MM.1S (cell line): ENCODE results near the gene ZNF732.

Source experiments
- DNase-seq: peaks from one replicate; pipeline ENCODE4 v3.0.0-alpha.2; 2015
- H2AFZ ChIP-seq: fragments of 300-600 bp; sonication (generic); 2 replicates; pipeline ENCODE4 v1.6.0; 2016; ENCODE audit warnings: antibody characterized with exemption, low read length
- H3F3A ChIP-seq: fragments of 300-600 bp; sonication (generic); 2 replicates; pipeline ENCODE4 v1.6.1; 2016; ENCODE audit warnings: mild to moderate bottlenecking, antibody characterized with exemption, low read length, moderate library complexity, mixed read lengths; ENCODE audit not compliant: insufficient read depth
- H3K27ac ChIP-seq: fragments of 300-600 bp; sonication (generic); 2 replicates; pipeline ENCODE4 v1.5.1; 2016; ENCODE audit warnings: mild to moderate bottlenecking, low read length
- H3K27me3 ChIP-seq: fragments of 300-600 bp; sonication (generic); replicated peaks from 2 replicates; pipeline ENCODE4 v1.6.0; 2016; ENCODE audit warnings: low read length; ENCODE audit not compliant: insufficient read depth
- H3K36me3 ChIP-seq: fragments of 300-600 bp; sonication (generic); replicated peaks from 2 replicates; pipeline ENCODE4 v1.6.1; 2016; ENCODE audit warnings: mild to moderate bottlenecking, low read length, mixed read lengths; ENCODE audit not compliant: insufficient read depth
- H3K4me1 ChIP-seq: fragments of 300-600 bp; sonication (generic); 2 replicates; pipeline ENCODE4 v1.6.1; 2016; ENCODE audit warnings: low read length, mixed read lengths
- H3K4me2 ChIP-seq: fragments of 300-600 bp; sonication (generic); 2 replicates; pipeline ENCODE4 v1.6.0; 2016; ENCODE audit warnings: low read depth, low read length
- H3K4me3 ChIP-seq: fragments of 300-600 bp; sonication (generic); 2 replicates; pipeline ENCODE4 v1.5.1; 2016; ENCODE audit warnings: low read length, mixed read lengths
- H3K79me2 ChIP-seq: fragments of 300-600 bp; sonication (generic); 2 replicates; pipeline ENCODE4 v1.6.1; 2016; ENCODE audit warnings: mixed run types, low read length, mixed read lengths
- H3K9ac ChIP-seq: fragments of 300-600 bp; sonication (generic); 2 replicates; pipeline ENCODE4 v1.6.1; 2016; ENCODE audit warnings: low read length, mixed read lengths
- H3K9me2 ChIP-seq: fragments of 300-600 bp; sonication (generic); replicated peaks from 2 replicates; pipeline ENCODE4 v1.6.1; 2016; ENCODE audit warnings: mild to moderate bottlenecking, low read length, mixed read lengths; ENCODE audit not compliant: insufficient read depth
- H3K9me3 ChIP-seq: fragments of 300-600 bp; sonication (generic); replicated peaks from 2 replicates; pipeline ENCODE4 v1.6.1; 2016; ENCODE audit warnings: mild to moderate bottlenecking, low read length, mixed read lengths; ENCODE audit not compliant: insufficient read depth
- H4K20me1 ChIP-seq: fragments of 300-600 bp; sonication (generic); 2 replicates; pipeline ENCODE4 v1.6.1; 2016; ENCODE audit warnings: mild to moderate bottlenecking, low read length, moderate library complexity, mixed read lengths; ENCODE audit not compliant: insufficient read depth
- EZH2 ChIP-seq: fragments of 300-600 bp; sonication (generic); optimal IDR thresholded peaks from 2 replicates; pipeline ENCODE3; 2017; ENCODE audit warnings: low read depth, mild to moderate bottlenecking, antibody characterized with exemption, low read length, mixed read lengths
- EZH2phosphoT487 ChIP-seq: fragments of 300-600 bp; sonication (generic); IDR thresholded peaks from 2 replicates; pipeline ENCODE4 v1.6.1; 2018; ENCODE audit warnings: antibody characterized with exemption, low read length
- TF ChIP-seq, protein P1 (sequence below): fragments of 300-600 bp; sonication (generic); IDR thresholded peaks from 2 replicates; pipeline ENCODE4 v1.5.1; 2016; ENCODE audit warnings: antibody characterized with exemption, low read length, mixed read lengths

Gene ZNF732

DNA sequence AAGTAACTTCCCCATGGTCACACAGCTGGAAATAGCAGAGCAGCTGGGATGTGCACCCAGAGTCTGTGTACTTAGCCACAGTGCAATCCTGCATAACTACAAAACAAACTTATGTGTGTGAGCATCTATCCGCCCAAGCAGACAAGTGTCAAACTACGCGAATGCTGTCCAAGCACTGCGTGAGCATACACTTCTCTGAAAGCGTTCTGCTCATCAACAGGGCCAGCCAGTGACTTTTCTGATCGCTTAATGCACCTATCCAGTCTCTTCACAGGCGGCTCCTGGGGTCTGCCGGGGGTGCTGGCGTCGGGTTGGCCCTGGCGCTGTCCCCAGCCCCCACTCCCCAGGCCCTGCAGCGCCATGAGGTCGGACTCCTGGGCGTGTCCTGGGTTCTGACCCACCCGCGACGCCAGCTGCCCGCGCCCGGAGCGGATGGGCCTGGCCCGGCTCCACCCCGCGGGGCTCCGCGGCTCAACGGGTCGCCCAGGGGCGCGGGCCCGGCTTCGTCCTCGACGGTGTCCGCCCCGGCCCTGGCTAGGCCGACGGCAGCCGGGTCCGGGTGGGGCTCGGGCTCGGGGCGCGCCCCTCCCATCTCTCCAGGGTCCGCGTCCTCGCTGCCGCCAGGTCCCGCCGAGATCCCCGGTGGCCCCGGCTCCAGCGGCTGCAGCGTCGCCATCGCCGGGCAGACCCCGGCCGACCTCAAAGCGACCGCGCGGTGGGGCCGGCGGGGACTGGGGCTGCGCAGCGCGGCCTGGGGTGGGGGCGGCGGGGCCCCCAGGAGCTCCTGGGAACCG is 31.0 kb upstream of the ZNF732 start:
- no peak overlapping the region for H3K4me2 ChIP-seq
- H3K4me3 ChIP-seq, result no peak overlapping the region
- H4K20me1 ChIP-seq, result no peaks in the 10 kb centered on the region
- TF ChIP-seq EZH2phosphoT487, result no peak
- no peak for TF ChIP-seq EZH2
- TF ChIP-seq, protein P1, sequence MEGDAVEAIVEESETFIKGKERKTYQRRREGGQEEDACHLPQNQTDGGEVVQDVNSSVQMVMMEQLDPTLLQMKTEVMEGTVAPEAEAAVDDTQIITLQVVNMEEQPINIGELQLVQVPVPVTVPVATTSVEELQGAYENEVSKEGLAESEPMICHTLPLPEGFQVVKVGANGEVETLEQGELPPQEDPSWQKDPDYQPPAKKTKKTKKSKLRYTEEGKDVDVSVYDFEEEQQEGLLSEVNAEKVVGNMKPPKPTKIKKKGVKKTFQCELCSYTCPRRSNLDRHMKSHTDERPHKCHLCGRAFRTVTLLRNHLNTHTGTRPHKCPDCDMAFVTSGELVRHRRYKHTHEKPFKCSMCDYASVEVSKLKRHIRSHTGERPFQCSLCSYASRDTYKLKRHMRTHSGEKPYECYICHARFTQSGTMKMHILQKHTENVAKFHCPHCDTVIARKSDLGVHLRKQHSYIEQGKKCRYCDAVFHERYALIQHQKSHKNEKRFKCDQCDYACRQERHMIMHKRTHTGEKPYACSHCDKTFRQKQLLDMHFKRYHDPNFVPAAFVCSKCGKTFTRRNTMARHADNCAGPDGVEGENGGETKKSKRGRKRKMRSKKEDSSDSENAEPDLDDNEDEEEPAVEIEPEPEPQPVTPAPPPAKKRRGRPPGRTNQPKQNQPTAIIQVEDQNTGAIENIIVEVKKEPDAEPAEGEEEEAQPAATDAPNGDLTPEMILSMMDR, result no peak
- no peaks in the 10 kb centered on the region for H3F3A ChIP-seq
- no peak overlapping the region for H2AFZ ChIP-seq
- H3K27me3 ChIP-seq, result no peaks in the 10 kb centered on the region
- no peaks in the 10 kb centered on the region for H3K79me2 ChIP-seq
- H3K4me1 ChIP-seq, result no peaks in the 10 kb centered on the region
- DNase-seq, result no peak
- H3K9me2 ChIP-seq, result no peaks in the 10 kb centered on the region
- H3K9ac ChIP-seq, result no peak overlapping the region
- H3K27ac ChIP-seq, result no peak overlapping the region
- H3K9me3 ChIP-seq, result no peaks in the 10 kb centered on the region
- H3K36me3 ChIP-seq, result no peaks in the 10 kb centered on the region

DNA sequence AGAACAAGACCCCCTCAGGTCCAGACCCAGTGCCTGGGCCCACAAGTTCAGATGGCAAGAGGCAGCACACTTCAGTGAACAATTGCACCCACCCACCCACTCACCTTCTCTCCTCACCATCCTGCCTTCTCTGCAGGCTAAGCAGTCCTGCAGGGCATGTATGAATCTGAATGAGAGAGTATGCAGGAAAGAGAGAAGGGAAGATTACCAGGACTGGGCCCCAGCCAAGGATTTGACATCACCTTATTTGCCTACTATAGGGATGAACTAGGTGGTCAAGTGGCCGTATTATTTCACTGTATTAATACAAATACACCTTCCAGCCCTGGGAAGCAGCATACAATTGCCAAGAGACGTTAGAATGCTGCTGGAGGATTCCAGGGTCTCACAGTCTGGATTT is 30.2 kb upstream of the ZNF732 start:
- Histone ChIP-seq H3K27ac (no peak overlapping the region), H3K9me2 (no peaks in the 10 kb centered on the region), H4K20me1 (no peaks in the 10 kb centered on the region), H3K9ac (no peak overlapping the region), H3K4me1 (no peaks in the 10 kb centered on the region), H3K36me3 (no peaks in the 10 kb centered on the region), H3K79me2 (no peaks in the 10 kb centered on the region), H3K4me2 (no peak overlapping the region), H2AFZ (no peak overlapping the region), H3F3A (no peaks in the 10 kb centered on the region), H3K27me3 (no peaks in the 10 kb centered on the region), H3K9me3 (no peaks in the 10 kb centered on the region), H3K4me3 (no peak overlapping the region)
- no peak for TF ChIP-seq EZH2
- TF ChIP-seq, protein P1, result no peak
- no peak for TF ChIP-seq EZH2phosphoT487
- no peak for DNase-seq

DNA sequence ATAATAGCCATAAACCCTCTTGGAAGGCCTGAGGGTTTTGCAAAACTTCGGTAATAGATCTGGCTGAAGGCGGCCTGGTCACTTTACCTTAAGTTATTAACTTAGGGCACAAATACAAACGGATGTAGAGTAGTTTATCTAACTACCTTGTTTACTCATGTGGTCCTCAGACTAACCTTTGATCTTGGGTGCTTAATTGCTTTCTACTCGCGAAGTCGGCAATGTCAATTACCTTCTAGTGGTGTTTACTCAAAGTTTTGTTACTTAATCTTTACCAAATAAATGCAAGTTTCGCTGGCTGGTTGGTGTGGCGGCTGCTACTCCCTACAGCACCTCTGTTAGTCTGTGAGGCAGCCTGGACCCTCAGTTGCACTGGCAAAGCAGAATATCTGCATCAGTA is 23.5 kb upstream of the ZNF732 start:
- H3K36me3 ChIP-seq, result no peaks in the 10 kb centered on the region
- H3K4me2 ChIP-seq, result no peak overlapping the region
- no peaks in the 10 kb centered on the region for H3K4me1 ChIP-seq
- H2AFZ ChIP-seq, result no peak overlapping the region
- H3K9me3 ChIP-seq, result no peaks in the 10 kb centered on the region
- TF ChIP-seq EZH2phosphoT487, result no peak
- no peak for TF ChIP-seq EZH2
- TF ChIP-seq, protein P1, result no peak
- no peaks in the 10 kb centered on the region for H3K27me3 ChIP-seq
- no peak overlapping the region for H3K9ac ChIP-seq
- H3K27ac ChIP-seq, result no peak overlapping the region
- H4K20me1 ChIP-seq, result no peaks in the 10 kb centered on the region
- DNase-seq, result no peak
- H3K9me2 ChIP-seq, result no peaks in the 10 kb centered on the region
- H3F3A ChIP-seq, result no peaks in the 10 kb centered on the region
- H3K79me2 ChIP-seq, result no peaks in the 10 kb centered on the region
- H3K4me3 ChIP-seq, result no peak overlapping the region
